ENCODE data around the gene TRMT11.
"Not testable (repeated sequence)": the region's sequence is repeated elsewhere in the genome, so short reads cannot be mapped to it uniquely, and the experiment has no call there.

TRMT11 gene

GRCh38 chr6:125988280-125988679 lies 1.9 kb downstream of the TRMT11 start:
- DNase-seq (ENCODE audit: low read depth, low spot score): no peak
- H3K27ac ChIP-seq: no peak overlapping the region

GRCh38 chr6:125989631-125990030 lies 3.3 kb downstream of the TRMT11 start:
- no peak overlapping the region for H3K27ac ChIP-seq
- DNase-seq (ENCODE audit: low read depth, low spot score): no peak

DNA sequence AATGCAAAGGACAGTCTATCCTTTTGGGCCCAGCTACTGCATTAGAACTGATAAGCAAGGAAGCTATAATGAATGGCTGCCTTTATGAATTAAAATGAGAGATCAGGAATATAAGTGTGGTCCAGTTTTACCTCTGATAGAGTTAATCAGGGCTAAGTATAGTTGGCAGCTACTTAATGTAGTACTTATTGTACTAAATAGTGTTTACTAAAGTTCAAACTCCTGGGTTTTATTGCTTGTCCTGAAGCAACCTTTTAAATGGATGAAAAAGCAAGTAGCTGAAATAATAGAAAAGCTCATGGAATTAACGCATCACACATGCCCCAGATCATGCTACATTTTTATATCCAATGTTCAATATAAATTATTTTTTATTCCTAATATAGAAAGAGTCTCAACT lies 5.3 kb downstream of the TRMT11 start:
- H3K27ac ChIP-seq: no peak overlapping the region
- no peak for DNase-seq (ENCODE audit: low read depth, low spot score)

DNA sequence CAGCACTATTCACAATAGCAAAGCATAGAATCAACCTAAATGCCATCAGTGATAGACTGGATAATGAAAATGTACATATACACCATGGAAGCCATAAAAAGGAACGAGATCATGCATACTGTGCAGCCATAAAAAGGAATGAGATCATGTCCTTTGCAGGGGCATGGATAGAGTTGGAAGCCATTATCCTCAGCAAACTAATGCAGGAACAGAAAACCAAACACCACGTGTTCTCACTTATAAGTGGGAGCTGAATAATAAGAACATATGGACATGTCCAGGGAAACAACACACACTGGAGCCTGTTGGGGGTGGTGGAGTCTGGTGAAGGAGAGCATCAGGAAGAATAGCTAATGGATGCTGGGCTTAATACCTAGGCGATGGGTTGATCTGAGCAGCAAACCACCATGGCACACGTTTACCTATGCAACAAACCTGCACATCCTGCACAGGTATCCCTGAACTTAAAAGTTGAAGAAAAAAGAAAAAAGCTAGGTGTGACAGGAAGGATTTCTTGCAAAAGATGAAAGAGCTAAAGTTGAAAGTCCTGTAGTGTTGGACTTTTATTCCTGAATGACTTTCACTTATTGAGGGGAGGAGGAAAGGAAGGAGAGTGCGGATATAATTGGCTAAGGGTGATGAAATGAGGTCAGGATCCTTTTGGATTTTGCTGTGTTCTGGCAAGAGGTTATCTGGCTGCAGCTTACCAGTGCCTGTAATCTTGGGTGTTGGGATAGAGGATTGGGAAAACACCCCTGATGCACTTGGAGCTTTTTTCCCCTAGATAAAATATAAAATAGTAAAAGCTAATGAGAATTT lies 8.5 kb downstream of the TRMT11 start:
- no peak overlapping the region for H3K27ac ChIP-seq
- DNase-seq (ENCODE audit: low read depth, low spot score): no peak

DNA sequence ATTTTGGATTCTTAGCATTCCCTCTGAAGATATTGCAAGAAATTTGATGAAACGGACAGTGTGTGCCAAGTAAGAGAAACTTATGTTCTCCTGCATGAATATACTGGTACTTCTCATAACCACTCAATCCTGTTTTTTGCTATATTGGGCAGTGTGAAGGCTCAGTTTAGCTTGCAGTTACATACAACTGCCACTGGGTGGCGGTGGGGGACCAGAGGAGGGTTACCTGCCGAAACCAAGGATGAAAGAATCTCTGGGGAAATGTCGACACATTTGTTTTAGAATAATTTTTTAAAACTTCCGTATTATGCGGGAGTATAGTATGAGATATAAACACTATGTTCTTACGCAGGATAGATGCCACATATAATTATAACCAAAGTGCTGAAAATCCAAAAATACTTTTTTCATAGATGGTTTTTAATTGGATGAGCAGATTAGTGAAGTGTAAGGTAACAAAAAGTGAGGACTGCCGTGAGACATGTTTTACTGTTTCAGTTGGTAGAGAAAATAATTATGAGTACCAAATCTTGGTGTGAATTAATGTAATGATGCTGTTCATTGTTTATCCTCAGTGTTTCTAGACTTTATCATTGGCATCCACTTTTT lies 9.7 kb downstream of the TRMT11 start:
- DNase-seq (ENCODE audit: low read depth, low spot score): no peak
- no peak overlapping the region for H3K27ac ChIP-seq

DNA sequence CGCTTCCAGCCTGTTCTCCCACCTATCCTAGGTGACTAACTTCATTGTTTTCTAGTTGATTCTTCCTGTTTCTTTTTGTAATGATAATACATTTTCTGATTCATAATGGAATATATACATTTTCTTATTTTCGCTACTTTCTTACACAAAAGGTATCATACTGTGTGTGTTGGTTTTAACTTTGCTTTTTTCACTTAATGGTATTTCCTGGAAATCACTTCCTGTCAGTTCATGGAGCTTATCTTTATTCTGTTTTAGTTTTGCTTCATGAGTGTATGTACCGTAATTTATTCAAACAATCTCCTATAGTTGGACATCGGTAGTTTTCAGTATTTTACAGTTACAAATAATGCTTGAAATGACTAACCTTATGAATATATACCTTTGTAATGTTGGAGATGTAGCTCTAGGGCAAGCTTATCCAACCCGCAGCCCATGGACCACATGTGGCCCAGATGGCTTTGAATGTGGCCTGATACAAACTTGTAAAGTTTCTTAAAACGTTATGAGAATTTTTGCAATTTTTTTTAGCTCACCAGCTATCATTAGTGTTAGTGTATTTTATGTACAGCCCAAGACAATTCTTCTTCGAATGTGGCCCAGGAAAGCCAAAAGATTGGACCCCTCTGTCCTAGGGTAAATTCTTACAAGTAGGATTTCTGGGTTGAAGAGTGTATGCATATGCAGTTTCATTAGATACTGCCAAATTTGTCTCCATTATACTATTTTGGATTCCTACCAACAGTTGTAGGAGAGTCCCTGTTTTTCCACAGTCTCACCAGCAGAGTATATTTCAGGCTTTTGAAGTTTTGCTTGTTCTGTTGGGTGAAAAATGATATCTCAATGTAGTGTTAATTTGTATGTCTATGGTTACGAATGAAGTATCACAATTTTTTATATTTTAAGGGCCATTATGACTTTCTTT lies 16.7 kb downstream of the TRMT11 start:
- DNase-seq (ENCODE audit: low read depth, low spot score): no peak
- no peak overlapping the region for H3K27ac ChIP-seq

DNA sequence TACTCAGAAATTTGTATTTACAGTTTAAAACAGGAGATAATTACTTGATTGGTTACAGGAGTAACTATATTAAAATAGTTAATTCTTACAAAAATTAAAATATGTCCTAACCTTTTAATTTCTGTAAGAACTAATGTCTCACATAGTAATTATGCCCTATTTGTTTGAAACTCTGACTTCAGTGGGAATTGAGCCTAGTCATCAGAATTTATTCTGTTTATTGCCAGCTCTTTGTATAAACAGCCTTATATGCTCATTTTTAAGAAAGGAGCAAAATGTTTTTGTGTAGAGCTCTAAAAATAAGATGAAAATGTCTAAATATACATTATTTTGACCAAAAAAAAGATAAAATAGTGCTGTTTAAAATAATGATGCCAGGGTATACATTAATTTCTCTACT lies 21.5 kb downstream of the TRMT11 start:
- H3K27ac ChIP-seq: no peak overlapping the region
- no peak for DNase-seq (ENCODE audit: low read depth, low spot score)

- no peak overlapping the region for H3K27ac ChIP-seq
- no peak for DNase-seq (ENCODE audit: low read depth, low spot score)
Observed at GRCh38 chr6:126010040-126010439, 23.7 kb downstream of the TRMT11 start.

GRCh38 chr6:126015863-126016262 lies 29.5 kb downstream of the TRMT11 start:
- DNase-seq (ENCODE audit: low read depth, low spot score): no peak
- H3K27ac ChIP-seq: no peak overlapping the region

GRCh38 chr6:126016591-126016990 lies 30.3 kb downstream of the TRMT11 start:
- H3K27ac ChIP-seq: no peak overlapping the region
- no peak for DNase-seq (ENCODE audit: low read depth, low spot score)

- no peak for DNase-seq (ENCODE audit: low read depth, low spot score)
- no peak overlapping the region for H3K27ac ChIP-seq
Observed at GRCh38 chr6:126017668-126018067, 31.3 kb downstream of the TRMT11 start.

- DNase-seq (ENCODE audit: low read depth, low spot score): no peak
- H3K27ac ChIP-seq: no peak overlapping the region
Observed at GRCh38 chr6:126020305-126021050, 34.1 kb downstream of the TRMT11 start.

- peak overlapping the region; percentile 67 for H3K27ac ChIP-seq
- DNase-seq (ENCODE audit: low read depth, low spot score): not testable (repeated sequence)
Observed at GRCh38 chr6:126023474-126023873, 37.1 kb downstream of the TRMT11 start.

- no peak for DNase-seq (ENCODE audit: low read depth, low spot score)
- H3K27ac ChIP-seq: no peak overlapping the region
Observed at GRCh38 chr6:126026001-126026400, 39.7 kb downstream of the TRMT11 start.

GRCh38 chr6:126027601-126028000 lies 41.3 kb downstream of the TRMT11 start:
- H3K27ac ChIP-seq: no peak overlapping the region
- no peak for DNase-seq (ENCODE audit: low read depth, low spot score)

- DNase-seq (ENCODE audit: low read depth, low spot score): no peak
- H3K27ac ChIP-seq: no peak overlapping the region
Observed at GRCh38 chr6:126030045-126030444, 43.7 kb downstream of the TRMT11 start.

DNA sequence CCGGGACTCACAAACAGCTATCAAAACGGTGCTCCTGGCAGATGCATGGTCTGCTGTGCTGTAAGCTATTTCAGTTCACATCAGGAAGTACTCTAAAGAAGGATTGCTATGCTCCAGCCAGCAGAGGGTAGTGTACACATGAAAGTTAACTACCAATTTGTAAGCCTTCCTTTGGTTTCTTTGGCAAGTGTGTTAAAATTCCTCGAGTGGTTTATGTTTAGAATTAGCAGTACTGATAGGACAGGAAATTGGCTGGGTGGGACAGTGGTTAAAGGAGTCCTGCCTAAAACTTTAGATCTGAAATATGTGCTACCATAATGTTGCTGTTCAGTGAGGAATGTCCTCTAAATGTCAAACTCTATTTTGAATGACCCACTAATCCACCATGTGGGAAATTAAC lies 47.4 kb downstream of the TRMT11 start:
- no peak overlapping the region for H3K27ac ChIP-seq
- DNase-seq (ENCODE audit: low read depth, low spot score): peak; percentile 24

DNA sequence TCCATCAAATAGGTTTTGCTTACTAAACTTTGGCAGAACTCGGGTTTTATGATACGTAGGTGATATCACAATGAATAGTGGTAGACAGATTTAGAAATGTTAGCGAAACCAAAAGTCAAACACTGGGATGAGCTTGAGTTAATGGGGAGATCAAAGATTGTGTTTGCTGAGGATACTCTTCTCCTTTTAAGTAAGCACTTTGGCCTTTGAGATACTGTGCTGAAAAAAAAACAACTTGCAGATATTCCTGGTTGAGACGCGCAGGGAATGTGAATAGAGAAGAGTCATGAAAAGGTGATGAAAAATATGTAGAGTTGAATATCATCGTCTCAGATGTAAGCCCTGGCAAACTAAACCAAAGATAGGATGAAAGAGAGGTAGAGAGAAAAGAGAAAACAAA lies 48.3 kb downstream of the TRMT11 start:
- DNase-seq (ENCODE audit: low read depth, low spot score): no peak
- H3K27ac ChIP-seq: no peak overlapping the region

GRCh38 chr6:126035764-126036163 lies 49.4 kb downstream of the TRMT11 start:
- H3K27ac ChIP-seq: no peak overlapping the region
- DNase-seq (ENCODE audit: low read depth, low spot score): no peak

DNA sequence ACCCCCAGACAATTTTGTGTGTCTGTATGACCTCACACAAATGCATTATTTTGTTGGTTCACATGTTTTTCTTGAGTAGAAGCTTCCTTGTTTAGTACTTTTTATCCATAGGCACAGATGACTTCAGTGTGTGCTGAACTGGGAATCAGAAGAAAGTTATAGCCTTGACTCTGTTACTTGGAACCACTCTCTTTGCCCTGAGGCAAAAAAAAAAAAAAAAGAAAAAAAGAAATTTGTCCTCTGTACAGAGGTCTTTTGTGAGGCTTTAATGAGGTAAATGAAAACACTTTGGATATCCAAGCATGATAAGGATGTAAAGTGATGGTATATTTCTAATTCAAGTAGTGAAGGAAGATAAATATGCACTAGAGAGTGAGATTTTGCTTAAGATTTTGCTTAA lies 51.9 kb downstream of the TRMT11 start:
- no peak overlapping the region for H3K27ac ChIP-seq
- no peak for DNase-seq (ENCODE audit: low read depth, low spot score)

Data from epithelial cell of prostate (primary cell).